GM18858 (cell line): Measurements from ENCODE around the gene ADARB2.
"Not testable (repeated sequence)": the region's sequence is repeated elsewhere in the genome, so short reads cannot be mapped to it uniquely, and the experiment has no call there.

Source experiments
- ATAC-seq: cut with Tn5 transposase; IDR thresholded peaks from one replicate; pipeline ENCODE4 v1.9.1; 2021; ENCODE audit not compliant: unreplicated experiment

Gene ADARB2

DNA sequence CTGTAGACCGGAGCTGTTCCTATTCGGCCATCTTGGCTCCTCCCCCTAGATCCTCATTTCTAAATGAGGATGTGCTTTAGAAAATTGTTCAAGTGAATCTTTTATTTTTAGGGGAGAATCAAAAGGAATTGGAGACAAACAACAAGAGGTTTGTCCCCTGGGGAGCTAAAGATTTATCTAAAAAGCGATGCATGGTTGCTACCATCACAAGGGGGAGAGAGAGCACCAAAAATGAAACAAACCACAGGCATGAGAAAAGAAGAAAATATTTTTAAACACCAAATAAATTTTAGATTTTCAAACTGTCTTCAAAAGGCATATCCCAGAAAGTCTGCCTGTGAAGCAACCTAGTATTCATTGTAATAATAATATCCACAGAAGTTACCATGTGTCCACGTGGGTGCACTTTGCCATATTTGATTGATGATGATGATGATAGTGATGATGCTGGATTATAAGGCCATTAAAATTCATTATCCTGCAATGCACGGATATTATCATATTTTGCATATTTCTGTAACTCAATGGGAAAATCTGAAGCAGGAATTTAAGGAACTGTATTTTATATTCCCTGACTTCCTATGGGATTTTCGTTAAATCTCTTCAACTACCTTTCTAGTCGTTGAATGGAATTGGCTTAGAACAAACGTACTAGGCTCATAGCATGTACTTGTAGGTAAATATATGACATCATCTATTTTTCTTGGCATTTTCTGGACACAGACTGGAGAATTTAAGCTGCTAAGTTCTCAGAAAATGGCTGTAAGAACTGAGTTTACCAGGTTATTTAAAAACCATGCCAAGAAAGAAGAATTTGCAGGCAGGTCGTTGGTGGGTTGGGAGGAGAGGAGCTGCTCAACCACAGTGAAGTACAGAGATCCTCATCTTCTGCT, 509.6 kb downstream of the ADARB2 start:
- ATAC-seq: no peak

- ATAC-seq: not testable (repeated sequence)
Measured at GRCh38 chr10:1226907-1227306, 510.4 kb downstream of the ADARB2 start.

DNA sequence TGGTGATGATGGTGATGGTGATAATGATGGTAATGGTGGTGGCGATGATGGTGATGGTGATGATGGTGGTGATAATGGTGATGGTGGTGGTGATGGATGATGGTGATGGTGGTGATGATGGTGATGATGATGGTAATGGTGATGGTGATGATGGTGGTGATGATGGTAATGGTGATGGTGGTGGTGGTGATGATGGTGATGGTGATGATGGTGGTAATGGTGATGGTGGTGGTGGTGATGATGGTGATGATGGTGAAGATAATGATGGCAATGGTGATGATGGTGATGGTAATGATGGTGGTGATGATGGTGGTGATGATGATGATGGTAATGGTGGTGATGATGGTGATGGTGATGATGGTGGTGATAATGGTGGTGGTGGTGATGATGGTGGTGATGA, 517.5 kb downstream of the ADARB2 start:
- ATAC-seq: not testable (repeated sequence)

DNA sequence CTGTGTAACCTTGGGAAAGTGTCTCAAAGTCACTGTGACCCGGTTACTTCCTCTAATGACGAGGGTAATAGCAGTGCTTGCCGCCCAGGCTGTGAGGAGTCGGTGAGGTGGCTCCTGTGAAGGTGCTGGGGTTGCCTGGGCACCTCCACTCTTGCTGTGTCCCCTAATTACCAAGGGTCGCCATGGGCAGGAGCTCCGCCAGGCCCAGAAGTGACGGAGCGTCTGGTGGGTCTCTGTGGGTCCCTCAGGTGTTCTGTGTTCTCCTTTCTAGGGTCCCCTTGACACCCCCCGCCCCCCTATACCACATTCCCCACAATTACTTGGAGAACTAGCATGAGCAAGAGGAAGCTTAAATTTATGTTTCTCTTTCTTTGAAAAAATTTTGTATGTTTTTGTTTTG, 519.7 kb downstream of the ADARB2 start:
- ATAC-seq: no peak

DNA sequence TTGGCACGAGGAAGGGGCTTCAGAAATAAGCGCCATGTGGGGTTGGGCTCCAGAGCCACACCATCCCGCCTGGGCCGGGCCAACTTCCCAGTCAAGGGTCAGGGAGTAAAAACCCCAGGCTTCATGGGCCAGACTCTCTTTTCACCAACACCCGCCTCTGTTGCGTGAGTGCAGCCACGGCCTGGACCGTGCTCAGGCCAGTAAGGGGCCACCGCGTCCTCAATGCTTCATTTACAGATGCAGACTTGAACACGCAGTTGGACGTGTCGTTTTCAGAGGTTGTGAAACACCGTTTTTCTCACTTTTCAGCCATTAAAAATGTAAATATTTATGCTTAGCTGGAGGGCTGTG, 520.1 kb downstream of the ADARB2 start:
- no peak for ATAC-seq

- no peak for ATAC-seq
Measured at GRCh38 chr10:1216574-1217236, 520.6 kb downstream of the ADARB2 start.

GRCh38 chr10:1215862-1216573, 521.3 kb downstream of the ADARB2 start:
- no peak for ATAC-seq

DNA sequence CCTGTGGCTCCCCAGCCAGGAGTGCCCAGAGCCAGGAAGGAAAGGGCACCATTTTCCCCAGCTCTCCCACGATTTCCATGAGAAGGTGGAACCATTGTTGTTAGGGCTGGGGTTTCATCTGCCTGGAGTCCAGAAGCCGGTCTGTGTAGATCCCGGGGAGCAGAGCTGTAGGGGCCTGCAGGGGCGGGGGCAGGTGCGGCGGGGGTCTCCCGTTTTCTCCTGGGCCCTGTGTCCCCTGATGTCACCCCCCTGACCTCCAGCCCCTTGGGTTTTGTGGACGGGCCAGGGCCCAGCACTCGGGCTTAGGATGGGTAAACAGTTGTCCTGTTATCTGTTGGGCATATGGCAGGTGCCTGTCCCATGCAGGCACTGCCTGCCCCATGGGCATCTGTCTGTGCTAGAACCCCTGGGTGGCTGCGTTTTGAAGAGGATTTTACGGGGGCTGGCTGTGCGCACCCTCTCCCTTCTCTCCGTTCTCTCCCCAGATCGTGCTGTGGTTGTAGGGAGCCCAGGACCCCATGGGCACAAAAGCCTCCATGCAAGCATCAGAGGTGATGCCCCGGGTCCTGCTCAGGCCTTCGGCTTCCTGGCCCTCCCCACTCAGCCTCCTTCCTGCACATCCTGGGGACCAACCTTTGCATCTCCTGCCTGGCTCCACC, 522.3 kb downstream of the ADARB2 start:
- no peak for ATAC-seq

DNA sequence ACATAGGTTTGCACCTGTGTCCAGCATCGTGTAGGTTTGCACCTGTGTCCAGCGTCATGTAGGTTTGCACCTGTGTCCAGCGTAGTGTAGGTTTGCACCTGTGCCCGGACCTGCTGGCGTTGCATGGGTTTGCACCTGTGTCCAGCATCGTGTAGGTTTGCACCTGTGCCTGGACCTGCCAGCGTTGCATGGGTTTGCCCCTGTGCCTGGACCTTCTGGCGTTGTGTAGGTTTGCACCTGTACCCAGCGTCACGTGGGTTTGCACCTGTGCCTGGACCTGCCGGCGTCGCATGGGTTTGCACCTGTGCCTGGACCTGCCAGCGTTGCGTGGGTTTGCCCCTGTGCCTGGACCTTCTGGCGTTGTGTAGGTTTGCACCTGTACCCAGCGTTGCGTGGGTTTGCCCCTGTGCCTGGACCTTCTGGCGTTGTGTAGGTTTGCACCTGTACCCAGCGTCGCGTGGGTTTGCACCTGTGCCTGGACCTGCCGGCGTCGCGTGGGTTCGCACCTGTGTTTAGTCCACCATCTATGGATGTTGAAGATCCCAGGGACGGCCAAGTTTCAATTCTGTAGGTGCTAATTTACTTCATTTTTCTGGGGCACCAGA, 523.2 kb downstream of the ADARB2 start:
- ATAC-seq: no peak

- ATAC-seq: no peak
Measured at GRCh38 chr10:1213252-1214070, 523.9 kb downstream of the ADARB2 start.

DNA sequence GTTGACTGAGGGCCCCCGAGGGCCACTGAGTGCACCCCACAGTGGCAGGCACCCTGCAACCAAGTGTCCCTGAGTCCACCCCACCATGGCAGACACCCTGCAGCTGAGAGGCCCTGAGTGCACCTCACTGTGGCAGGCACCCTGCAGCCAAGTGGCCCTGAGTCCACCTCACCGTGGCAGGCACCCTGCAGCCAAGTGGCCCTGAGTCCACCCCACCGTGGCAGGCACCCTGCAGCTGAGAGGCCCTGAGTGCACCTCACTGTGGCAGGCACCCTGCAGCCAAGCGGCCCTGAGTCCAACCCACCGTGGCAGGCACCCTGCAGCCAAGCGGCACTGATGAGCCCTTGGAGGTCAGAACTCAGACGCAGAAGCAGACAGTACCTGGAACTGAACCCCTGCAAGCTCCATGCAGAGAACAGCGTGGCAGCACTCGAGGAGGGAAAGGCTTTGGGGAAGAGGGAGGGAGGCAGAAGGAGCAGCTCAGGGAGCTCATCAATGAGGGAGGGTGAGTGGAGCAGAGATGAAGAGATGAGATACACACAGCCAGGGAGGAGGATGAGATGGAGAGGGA, 524.7 kb downstream of the ADARB2 start:
- ATAC-seq: no peak

- ATAC-seq: no peak
Measured at GRCh38 chr10:1211844-1212570, 525.3 kb downstream of the ADARB2 start.

- no peak for ATAC-seq
Measured at GRCh38 chr10:1210667-1211066, 526.7 kb downstream of the ADARB2 start.

DNA sequence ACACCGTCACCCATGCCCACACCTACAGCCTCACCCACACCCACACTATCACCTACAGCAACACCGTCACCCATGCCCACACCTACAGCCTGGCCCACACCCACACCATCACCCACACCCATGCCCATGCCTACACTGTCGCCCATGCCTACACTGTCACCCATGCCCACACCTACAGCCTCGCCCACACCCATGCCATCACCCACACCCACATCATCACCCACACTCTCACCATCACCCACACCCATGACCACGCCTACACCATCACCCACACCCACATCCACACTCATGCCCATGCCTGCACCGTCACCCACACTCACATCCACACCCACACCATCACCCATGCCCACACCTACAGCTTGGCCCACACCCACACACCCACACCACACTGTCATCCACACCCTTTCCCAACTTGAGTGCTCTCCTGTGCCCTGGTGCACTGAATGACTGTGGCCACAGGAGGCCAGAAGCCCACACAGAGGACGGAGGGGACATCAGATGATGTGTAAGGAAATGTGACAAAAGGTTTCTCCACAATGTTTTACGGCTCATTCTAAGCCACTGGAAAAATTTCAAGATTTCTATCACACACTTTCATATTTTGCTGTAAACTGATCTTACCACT, 527.9 kb downstream of the ADARB2 start:
- ATAC-seq: no peak

DNA sequence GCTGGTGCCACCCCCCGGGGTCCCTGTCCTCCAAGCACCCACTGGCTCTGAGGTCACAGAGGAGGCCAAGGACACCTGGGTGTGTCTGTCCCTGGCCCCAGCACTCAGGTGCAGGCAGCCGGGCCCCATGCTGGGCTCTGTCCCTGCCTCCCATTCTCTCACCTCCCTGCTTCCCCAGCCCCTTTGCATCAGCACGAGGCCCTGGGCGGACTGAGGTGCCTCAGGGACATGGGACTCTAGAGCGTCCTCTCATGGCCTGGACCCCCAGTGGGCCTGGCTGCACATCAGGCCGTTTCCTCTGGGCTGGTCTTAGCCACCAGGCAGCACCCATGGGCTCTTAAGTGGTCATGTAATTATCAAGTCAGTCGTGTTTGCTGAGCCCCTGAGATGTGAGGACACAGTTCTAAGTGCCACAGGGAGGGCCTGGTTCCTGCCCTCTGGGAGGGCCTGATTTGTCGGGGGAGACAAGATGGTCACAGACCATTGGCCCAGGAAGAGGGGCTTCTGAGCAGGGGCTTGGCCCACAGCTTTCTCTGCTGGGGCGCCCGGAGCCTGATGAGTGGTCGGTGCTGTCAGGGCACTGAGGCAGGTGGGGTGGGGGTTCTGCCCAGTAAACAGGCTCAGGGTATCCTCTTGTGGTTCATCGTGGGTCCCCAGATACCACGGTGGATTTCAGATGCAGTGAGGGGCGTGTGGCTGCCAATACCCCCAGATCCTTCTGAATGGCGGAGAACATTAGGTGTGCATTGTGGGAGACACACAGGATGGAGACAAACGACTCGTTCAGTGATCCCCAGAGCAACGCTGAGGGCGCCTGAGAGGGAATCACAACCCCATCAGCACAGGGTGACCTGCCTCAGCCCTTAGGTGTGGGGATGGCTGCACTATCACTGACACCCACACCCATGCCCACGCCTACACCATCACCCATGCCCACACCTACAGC, 528.7 kb downstream of the ADARB2 start:
- no peak for ATAC-seq

DNA sequence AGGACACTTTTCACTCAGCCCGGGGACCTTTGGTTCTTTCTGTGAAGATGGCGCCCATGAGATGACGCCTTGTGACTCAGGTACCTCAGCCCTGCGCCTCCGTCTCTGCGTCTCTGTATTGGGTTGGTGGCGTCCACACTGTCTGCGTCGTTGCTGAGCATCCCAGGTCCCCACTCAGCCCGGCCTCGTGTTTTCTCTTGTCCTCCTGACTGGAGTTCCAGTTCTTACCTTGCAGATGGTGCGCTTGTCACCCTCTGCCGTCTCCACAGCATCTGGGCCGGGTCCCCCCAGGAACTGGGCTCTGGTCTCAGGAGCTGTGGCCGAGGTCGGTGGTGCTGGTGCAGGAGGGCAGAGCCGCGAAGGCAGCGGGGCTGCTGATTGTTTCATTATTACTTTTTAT, 530.7 kb downstream of the ADARB2 start:
- no peak for ATAC-seq

DNA sequence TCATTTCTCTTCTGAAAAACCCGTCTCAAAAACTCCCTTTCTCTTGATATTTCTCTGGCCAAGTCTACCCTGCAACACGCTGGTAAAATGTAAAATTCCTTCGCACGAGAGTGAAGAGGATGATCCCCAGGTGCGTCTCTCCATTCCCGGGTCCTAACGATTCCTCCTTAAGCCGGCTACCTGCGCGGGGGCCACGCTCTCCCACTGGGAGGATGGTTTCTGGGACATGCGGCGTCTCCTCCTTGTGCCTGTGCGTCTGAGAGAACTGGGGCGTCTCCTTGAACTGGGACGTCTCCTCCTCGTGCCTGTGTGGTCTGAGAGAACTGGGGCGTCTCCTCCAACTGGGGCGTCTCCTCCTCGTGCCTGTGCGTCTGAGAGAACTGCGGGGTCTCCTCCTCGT, 531.2 kb downstream of the ADARB2 start:
- no peak for ATAC-seq
